Ascending aorta (tissue), 2 donors: ENCODE data around the gene CDK2AP2. TPM values are rescaled to one million over a fixed set of nuclear protein-coding genes. Genes with fewer than 3 reads are reported as not detected.
"Not testable (repeated sequence)": the region's sequence is repeated elsewhere in the genome, so short reads cannot be mapped to it uniquely, and the experiment has no call there.

ENCODE experiments used
- DNase-seq, 2 donors: peaks; one replicate each; pipeline ENCODE4 v3.0.0-alpha.2; 2019; ENCODE audit warnings: low spot score in 2 of 2
- H3K27ac ChIP-seq, 2 donors: fragments of 200-600 bp; sonication (generic); one replicate each; pipeline ENCODE4 v1.5.1; 2016 to 2017; ENCODE audit warnings: mild to moderate bottlenecking in 1 of 2
- H3K27me3 ChIP-seq: fragments of 200-600 bp; sonication (generic); one replicate; pipeline ENCODE4 v1.5.1; 2017
- H3K36me3 ChIP-seq, 2 donors: fragments of 200-600 bp; sonication (generic); one replicate each; pipeline ENCODE4 v1.5.1; 2016
- H3K4me1 ChIP-seq, 2 donors: fragments of 200-600 bp; sonication (generic); one replicate each; pipeline ENCODE4 v1.5.1; 2016 to 2017; ENCODE audit warnings: mild to moderate bottlenecking in 1 of 2
- H3K4me3 ChIP-seq, 2 donors: fragments of 200-600 bp; sonication (generic); one replicate each; pipeline ENCODE4 v1.5.1; 2016 to 2017; ENCODE audit warnings: mild to moderate bottlenecking in 1 of 2
- H3K9me3 ChIP-seq, 2 donors: fragments of 200-600 bp; sonication (generic); one replicate each; pipeline ENCODE4 v1.5.1; 2016
- CTCF ChIP-seq, 3 experiments: fragments of 200-600 bp in 2 of 3; fragments of 450-650 bp in 1 of 3; sonication (generic) in 2 of 3; IDR thresholded peaks; one replicate each; pipeline ENCODE4 v1.5.1; 2016 to 2019; ENCODE audit warnings: antibody characterized with exemption in 3 of 3, mild to moderate bottlenecking in 1 of 3, moderate library complexity in 1 of 3
- intact Hi-C: fragments of 100-400 bp; cut with DNase I; formaldehyde crosslinking; loops from one replicate; pipeline ENCODE4 v1.15.1; 2023
- total RNA-seq: library from RNA; depleted of rRNA; stranded (reverse); fragments of >200 nt; gene quantifications from one replicate; pipeline ENCODE4 v1.1.0, GENCODE V29; 2016

CDK2AP2 gene
- total RNA-seq, 1 donor from 2014 or later, result 159 TPM

GRCh38 chr11:67482827-67483798, 24.8 kb downstream of the CDK2AP2 start, which contains the start of gene AIP:
AIP (plus strand) TSS chr11:67483026; CDS start chr11:67483159, 133 bp downstream.
- Histone ChIP-seq H3K27me3 (no peaks in the 10 kb centered on the region), H3K4me1 (peaks cover 7 to 15% of the 10 kb centered on the region in 2 donors), H3K27ac (peak within 1 kb of the TSS; percentile 84 to 87), H3K9me3 (no peaks in the 10 kb centered on the region), H3K4me3 (peak within 1 kb of the TSS; percentile 53 to 66), H3K36me3 (peaks cover 14 to 16% of the 10 kb centered on the region in 2 donors)
- DNase-seq, result peak; percentile 92 to 99
- TF ChIP-seq CTCF (IDR thresholded peaks at IDR 0.05), result peak; percentile 20 to 28 (median 22)
- intact Hi-C loops, result loop anchor here (1.0 to 5.0 kb wide), 4 partner anchors 14 to 81 kb away; partner anchors contain the start of genes CDK2AP2, PITPNM1, PPP1CA and TBC1D10C

- intact Hi-C loops, result loop anchor here (1.0 to 5.0 kb wide), 3 partner anchors 13 to 80 kb away; partner anchors contain the start of genes PITPNM1, PPP1CA, TBC1D10C and TMEM134
- no peaks in the 10 kb centered on the region for H3K9me3 ChIP-seq
- peak overlapping the region; percentile 53 to 66 for H3K4me3 ChIP-seq
- peaks cover 7 to 15% of the 10 kb centered on the region in 2 donors for H3K4me1 ChIP-seq
- peaks cover 6 to 8% of the 10 kb centered on the region in 2 donors for H3K36me3 ChIP-seq
- H3K27me3 ChIP-seq, result no peaks in the 10 kb centered on the region
- no peak for TF ChIP-seq CTCF (IDR thresholded peaks at IDR 0.05)
- peak overlapping the region; percentile 84 to 87 for H3K27ac ChIP-seq
- no peak for DNase-seq
Observed at GRCh38 chr11:67482275-67482826, 25.6 kb downstream of the CDK2AP2 start.

- H3K27ac ChIP-seq, H3K9me3 ChIP-seq, DNase-seq, H3K36me3 ChIP-seq, H3K4me3 ChIP-seq, intact Hi-C loops, H3K4me1 ChIP-seq, H3K27me3 ChIP-seq: not testable (repeated sequence)
Observed at GRCh38 chr11:67477344-67478050, 30.5 kb downstream of the CDK2AP2 start.

- H3K4me1 ChIP-seq, DNase-seq, H3K4me3 ChIP-seq, H3K27ac ChIP-seq, H3K9me3 ChIP-seq, H3K36me3 ChIP-seq, intact Hi-C loops, H3K27me3 ChIP-seq: not testable (repeated sequence)
Observed at GRCh38 chr11:67476692-67477091, 31.3 kb downstream of the CDK2AP2 start.

GRCh38 chr11:67472882-67473281, 35.1 kb downstream of the CDK2AP2 start:
- H3K27ac ChIP-seq, result no peak overlapping the region
- DNase-seq, result no peak
- no peaks in the 10 kb centered on the region for H3K9me3 ChIP-seq
- no peak overlapping the region for H3K4me3 ChIP-seq
- H3K4me1 ChIP-seq, result peaks cover 0 to 5% of the 10 kb centered on the region in 2 donors
- intact Hi-C loops, result no loop called here
- no peaks in the 10 kb centered on the region for H3K27me3 ChIP-seq
- no peaks in the 10 kb centered on the region for H3K36me3 ChIP-seq
- no peak for TF ChIP-seq CTCF (IDR thresholded peaks at IDR 0.05)

- no peaks in the 10 kb centered on the region for H3K9me3 ChIP-seq
- peaks cover 0 to 13% of the 10 kb centered on the region in 2 donors for H3K4me1 ChIP-seq
- TF ChIP-seq CTCF (IDR thresholded peaks at IDR 0.05), result no peak
- H3K27me3 ChIP-seq, result no peaks in the 10 kb centered on the region
- DNase-seq, result no peak
- no peak overlapping the region for H3K27ac ChIP-seq
- intact Hi-C loops, result no loop called here
- no peaks in the 10 kb centered on the region for H3K36me3 ChIP-seq
- no peak overlapping the region for H3K4me3 ChIP-seq
Observed at GRCh38 chr11:67470337-67471002, 37.5 kb downstream of the CDK2AP2 start.
